ENCODE measurements around the gene AJUBA. TPM values are rescaled to one million over a fixed set of nuclear protein-coding genes. Genes with fewer than 3 reads are reported as not detected.
A peak's percentile ranks its signal among the peaks of the same experiment; 100 is the strongest.

AJUBA gene
- total and polyA plus RNA-seq, 8 donors, result 37.9 to 51.9 (median 40.0) TPM

- TF ChIP-seq, protein P1, sequence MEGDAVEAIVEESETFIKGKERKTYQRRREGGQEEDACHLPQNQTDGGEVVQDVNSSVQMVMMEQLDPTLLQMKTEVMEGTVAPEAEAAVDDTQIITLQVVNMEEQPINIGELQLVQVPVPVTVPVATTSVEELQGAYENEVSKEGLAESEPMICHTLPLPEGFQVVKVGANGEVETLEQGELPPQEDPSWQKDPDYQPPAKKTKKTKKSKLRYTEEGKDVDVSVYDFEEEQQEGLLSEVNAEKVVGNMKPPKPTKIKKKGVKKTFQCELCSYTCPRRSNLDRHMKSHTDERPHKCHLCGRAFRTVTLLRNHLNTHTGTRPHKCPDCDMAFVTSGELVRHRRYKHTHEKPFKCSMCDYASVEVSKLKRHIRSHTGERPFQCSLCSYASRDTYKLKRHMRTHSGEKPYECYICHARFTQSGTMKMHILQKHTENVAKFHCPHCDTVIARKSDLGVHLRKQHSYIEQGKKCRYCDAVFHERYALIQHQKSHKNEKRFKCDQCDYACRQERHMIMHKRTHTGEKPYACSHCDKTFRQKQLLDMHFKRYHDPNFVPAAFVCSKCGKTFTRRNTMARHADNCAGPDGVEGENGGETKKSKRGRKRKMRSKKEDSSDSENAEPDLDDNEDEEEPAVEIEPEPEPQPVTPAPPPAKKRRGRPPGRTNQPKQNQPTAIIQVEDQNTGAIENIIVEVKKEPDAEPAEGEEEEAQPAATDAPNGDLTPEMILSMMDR (IDR thresholded peaks at IDR 0.05), result no peak
- Histone ChIP-seq H3K9me3 (no peaks in the 10 kb centered on the region), H3K27me3 (peaks cover 0 to 9% of the 10 kb centered on the region in 2 donors), H3K27ac (no peak overlapping the region), H3K4me3 (no peak overlapping the region), H3K4me1 (peaks cover 27 to 29% of the 10 kb centered on the region in 2 donors), H3K36me3 (peaks cover 0 to 15% of the 10 kb centered on the region in 2 donors)
- ATAC-seq (no peak), DNase-seq (no peak)
- intact Hi-C loops (cut with DNase I), result no loop called here
These were observed 7.6 kb downstream of the AJUBA start for GRCh38 chr14:22974530-22975313.

DNA sequence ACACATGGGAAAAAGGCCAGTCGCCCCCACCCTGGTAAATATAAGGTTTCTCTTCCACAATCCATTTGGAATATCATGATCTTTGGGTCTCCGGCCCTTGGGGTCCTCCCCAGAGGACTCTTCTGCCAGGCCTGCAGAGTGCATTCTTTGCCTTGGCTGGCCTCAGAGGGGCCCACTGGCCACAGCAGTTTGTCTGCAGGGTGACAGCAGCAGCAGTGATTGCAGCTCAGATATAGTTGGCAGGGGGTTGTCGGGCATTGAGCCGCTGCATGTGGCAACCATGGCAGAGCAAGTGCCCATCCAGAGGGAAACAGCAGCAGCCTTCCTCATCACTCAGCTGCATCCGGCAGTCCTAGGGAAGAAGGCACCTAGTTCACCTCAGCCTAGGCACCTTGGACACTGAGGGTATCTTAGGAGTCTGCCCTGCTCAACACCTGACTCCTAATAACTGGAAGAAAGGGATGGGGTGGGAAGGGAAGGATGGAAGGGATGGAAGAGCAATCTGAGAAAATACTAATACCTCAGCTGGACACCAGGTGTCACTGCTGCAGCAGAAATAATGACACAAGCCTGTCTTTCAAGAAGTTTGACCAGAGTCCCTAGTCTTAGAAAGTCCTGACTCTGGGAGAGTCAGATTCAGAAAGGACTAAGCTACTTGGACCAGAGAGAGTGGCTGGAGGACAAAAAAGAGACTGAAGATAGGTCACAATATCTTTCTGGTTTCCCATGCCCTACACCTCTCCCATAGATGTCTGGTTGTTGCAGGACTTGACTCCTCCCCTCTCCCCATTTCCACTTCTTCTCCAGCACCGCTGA, 8.9 kb downstream of the AJUBA start:
- Histone ChIP-seq H3K9me3 (no peaks in the 10 kb centered on the region), H3K27ac (no peak overlapping the region), H3K36me3 (peaks cover 0 to 15% of the 10 kb centered on the region in 2 donors), H3K4me3 (no peak overlapping the region), H3K4me1 (peaks cover 17% of the 10 kb centered on the region in 2 donors), H3K27me3 (no peaks in the 10 kb centered on the region)
- DNase-seq (peak in 2 of 4 donors; percentile 41 to 65), ATAC-seq (peak; percentile 47)
- intact Hi-C loops (cut with DNase I), result no loop called here
- TF ChIP-seq, protein P1 (IDR thresholded peaks at IDR 0.05), result peak; percentile 60 to 63

DNA sequence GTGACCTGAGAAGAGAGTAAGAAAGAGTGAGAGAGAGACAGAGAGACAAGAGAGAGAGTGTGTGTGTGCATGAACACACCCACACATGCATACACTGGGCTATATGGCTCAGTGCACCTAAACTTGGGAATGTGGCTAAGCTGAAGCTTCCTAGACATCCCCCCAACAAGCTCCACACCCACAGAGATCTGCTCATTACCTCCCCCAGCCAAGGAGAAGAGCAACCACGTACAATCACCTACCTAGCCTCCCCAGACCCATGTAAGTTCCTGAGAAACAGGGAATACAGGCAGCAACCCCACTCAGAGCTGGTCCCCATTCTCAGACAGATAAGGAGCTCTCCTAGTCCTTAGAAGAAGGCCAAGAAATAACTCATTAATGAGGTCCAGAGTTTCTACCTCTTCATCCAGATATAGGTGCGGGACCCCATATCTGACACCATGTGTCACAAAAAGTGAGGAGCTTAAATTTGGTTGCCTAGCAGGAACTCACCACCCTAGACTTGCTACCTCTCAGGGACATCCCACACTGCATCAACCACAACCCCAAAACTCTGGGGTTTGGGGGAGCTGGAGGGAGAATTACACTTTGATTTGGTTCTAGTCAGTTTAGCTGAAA, 9.9 kb downstream of the AJUBA start:
- Histone ChIP-seq H3K4me3 (no peak overlapping the region), H3K27ac (no peak overlapping the region), H3K36me3 (peaks cover 0 to 15% of the 10 kb centered on the region in 2 donors), H3K9me3 (no peaks in the 10 kb centered on the region), H3K4me1 (peaks cover 10 to 15% of the 10 kb centered on the region in 2 donors), H3K27me3 (no peaks in the 10 kb centered on the region)
- DNase-seq, result no peak
- intact Hi-C loops (cut with DNase I), result no loop called here
- ATAC-seq, result no peak
- TF ChIP-seq, protein P1 (IDR thresholded peaks at IDR 0.05), result no peak

- intact Hi-C loops (cut with DNase I), result no loop called here
- DNase-seq, result no peak
- H3K27me3 ChIP-seq, result no peaks in the 10 kb centered on the region
- peaks cover 0 to 9% of the 10 kb centered on the region in 2 donors for H3K4me1 ChIP-seq
- ATAC-seq, result no peak
- no peaks in the 10 kb centered on the region for H3K9me3 ChIP-seq
- TF ChIP-seq, protein P1 (IDR thresholded peaks at IDR 0.05), result no peak
- H3K27ac ChIP-seq, result no peak overlapping the region
- H3K4me3 ChIP-seq, result no peak overlapping the region
- H3K36me3 ChIP-seq, result peaks cover 0 to 15% of the 10 kb centered on the region in 2 donors
These were observed 11.2 kb downstream of the AJUBA start for GRCh38 chr14:22971152-22971551.
